Activated T-cell treated with anti-CD3 and anti-CD28 coated beads, Interleukin-2, amount 50 U/mL, for 1 hour (primary cell): Measurements from ENCODE around the gene RABL6.
A peak's percentile ranks its signal among the peaks of the same experiment; 100 is the strongest.
"Not testable (repeated sequence)": the region's sequence is repeated elsewhere in the genome, so short reads cannot be mapped to it uniquely, and the experiment has no call there.

ENCODE experiments used
- DNase-seq: peaks from one replicate; pipeline ENCODE4 v3.0.0-alpha.2; 2020

The RABL6 gene

DNA sequence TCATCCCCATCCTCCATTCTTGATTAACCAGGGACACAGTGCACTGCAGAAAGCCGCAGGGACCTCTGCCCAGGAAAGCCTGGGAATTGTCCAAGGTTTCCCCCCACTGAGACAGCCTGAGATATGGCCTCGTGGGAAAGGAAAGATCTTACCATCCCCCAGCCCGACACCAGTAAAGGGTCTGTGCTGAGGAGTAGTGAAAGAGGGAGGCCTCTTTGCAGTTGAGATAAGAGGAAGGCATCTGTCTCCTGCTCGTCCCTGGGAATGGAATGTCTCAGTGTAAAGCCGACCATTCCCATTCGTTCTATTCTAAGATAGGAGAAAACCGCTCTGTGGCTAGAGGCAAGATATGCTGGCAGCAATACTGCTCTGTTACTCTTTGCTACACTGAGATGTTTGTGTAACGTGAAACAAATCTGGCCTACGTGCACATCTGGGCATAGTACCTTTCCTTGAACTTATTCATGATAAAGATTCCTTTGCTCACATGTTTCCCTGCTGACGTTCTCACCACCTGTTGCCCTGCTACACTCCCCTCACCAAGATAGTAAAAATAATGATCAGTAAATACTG, 10.9 kb upstream of the RABL6 start:
- DNase-seq = not testable (repeated sequence)

DNA sequence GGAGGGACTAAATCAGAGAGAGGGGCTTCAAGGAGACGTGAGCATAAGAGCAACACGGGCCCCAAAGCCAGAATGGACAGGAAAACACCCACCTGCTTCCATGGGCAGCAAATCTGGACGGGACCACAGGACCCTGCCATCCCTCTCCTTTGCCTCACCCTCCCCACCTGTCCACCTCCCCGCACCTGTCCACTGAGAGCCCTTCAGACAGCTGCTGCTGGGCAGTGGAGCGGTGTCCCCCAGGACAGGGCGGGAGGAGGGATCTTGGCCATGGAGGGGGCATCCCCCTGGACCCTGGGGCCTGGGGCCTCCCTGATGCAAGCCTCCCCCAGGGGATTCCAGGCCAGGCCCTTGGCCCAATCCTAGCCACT, 9.1 kb upstream of the RABL6 start:
- DNase-seq = no peak

DNA sequence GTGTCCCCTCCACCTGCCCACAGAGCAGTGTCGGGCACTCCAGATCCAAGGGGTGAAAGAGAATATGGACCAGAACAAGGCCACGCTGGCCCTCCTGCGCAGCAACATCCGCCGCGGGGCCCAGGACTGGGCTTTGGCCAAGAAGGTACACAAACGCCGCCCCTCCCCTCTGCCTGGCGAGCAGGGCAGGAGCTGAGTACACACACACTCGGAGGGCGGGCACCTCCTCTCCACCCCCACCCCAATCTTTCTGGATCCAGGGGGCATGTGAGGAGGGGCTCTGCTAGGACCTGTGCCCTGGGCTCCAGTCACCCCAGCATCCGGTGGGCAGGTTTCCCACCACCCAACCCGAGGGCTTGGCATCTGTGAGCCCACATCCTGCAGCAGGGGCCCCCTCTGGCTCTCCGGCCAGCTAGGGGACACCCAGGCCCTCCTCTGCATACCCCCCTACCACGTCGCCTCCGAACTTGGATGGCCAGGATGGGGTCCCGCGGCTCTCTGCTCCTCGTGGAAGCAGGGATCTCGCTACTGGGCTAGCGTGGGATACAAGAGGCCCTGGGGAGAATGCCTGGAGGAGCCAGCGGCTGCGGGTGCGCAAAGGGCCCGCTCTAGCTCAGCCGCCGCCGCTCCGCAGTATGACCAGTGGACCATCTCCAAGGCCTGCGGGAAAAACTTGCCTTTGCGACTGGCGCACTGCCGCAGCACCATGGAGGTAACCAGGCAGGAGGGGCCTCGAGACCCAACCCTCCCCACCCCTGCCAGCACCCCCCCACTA, 8.5 kb upstream of the RABL6 start:
- no peak for DNase-seq

DNA sequence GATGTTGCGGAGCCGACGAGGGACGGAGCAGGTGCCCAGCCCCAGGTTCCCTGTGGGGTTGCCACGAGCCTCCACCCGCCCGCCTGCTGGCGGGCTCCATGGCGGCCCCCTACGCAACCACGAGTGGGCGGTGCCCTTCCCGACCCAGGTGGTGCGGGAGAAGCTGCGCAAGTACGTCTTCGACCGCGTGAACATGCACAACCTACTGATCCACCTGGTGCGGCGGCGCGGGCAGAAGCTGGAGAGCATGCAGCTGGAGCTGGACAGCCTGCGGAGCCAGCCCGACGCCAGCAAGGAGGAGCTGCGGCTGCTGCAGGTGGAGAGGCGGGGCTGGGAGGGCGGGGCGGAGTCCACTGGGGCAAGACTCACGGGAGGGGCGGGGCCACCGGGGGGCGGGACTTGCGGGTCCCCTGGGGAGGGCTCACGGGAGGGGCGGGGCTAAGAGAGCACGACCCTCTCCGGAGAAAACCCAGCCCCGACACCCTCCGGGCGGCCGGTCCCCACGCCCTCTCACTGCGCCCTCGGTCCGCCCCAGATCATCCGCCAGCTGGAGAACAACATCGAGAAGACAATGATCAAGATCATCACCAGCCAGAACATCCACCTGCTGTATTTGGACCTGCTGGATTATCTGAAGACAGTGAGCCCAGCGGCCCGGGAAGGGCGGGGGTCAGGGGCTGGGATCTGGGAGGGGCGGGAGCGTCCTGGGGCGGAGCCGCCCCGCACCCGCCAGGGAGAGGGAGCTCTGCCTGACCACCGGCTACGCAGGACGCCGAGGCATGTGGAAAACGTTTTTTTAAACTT, 7.7 kb upstream of the RABL6 start:
- peak; percentile 91 for DNase-seq

DNA sequence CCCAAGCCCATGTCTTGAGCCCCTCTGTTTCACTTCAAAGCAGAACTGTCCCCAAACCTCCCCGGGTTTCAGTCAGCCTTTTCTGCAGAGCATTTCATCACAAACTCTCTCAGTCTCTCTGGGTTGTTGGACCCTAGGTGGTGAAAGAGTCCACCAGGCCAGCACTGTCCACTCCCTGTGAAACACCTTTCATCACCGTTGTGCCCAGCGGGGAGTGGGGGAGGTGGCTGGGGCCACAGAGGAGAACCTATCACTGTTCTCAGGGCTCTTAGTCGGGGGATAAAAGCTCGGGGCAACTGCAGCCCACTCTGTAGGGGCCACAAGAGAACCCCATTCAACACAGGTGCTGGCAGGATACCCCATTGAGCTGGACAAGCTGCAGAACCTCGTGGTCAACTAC, 5.4 kb upstream of the RABL6 start:
- DNase-seq = no peak

DNA sequence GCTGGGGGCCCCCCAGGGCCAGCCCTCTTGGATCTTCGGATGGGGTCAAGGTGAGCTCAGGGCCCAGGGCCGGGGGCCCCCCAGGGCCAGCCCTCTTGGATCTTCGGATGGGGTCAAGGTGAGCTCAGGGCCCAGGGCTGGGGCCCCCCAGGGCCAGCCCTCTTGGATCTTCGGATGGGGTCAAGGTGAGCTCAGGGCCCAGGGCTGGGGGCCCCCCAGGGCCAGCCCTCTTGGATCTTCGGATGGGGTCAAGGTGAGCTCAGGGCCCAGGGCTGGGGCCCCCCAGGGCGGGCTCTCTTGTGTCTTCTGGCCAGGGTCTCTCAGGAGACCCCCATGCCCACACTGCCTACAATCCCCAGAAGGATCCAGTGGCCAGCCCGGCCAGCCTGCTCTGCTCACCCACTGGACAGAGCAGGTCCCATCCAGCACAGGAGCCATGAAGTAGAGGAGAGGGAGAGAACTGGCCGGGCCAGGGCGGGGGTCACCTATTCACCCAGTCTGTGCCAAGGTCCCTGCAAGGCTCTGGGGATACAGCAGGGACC, 4.7 kb upstream of the RABL6 start:
- not testable (repeated sequence) for DNase-seq

DNA sequence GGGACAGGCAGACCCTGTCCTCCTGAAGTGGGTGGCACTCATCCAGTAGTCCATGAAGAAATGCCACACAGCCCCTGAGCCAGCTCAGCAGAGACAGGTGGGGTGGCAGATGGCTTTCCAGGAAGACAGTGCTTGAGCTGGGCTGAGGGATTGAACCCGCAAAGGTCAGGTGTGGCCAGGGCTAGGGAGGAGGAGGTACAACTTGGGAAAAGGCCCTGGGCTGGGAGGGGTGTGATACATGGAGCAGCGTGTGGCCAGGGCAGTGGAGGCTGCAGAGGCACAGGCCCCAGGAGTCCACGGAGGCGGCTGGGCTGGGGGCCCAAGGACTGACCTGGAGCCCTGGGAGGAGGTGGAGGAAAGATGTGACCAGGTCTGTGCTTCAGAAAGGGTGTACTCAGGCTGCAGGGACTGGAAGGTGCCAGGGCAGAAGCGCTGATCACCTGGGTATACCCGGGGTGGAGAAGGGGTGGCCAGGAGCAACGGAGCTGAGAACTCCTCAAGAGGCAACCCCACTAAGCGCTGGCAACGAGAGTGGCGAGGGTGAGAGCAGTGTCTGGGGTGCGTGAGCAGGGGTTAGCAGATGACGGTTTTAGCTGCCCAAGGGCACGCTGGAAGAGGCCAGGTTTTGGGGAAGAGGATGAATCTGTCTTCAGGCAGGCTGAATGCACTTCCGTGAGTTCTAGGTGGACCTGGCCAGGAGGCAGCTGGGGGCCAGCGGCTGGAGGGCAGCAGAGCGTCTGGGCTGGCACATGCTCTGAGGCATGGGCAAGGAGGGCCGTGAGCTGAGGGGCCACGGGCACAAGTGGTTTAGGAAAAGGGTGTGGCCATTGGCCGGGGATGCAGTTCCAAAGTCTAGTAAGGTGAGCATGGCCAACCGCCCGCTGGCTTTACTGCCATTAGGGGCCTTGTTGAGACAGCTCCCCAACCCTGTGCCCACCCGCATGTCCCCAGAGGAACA, 3.9 kb upstream of the RABL6 start:
- DNase-seq = no peak

DNA sequence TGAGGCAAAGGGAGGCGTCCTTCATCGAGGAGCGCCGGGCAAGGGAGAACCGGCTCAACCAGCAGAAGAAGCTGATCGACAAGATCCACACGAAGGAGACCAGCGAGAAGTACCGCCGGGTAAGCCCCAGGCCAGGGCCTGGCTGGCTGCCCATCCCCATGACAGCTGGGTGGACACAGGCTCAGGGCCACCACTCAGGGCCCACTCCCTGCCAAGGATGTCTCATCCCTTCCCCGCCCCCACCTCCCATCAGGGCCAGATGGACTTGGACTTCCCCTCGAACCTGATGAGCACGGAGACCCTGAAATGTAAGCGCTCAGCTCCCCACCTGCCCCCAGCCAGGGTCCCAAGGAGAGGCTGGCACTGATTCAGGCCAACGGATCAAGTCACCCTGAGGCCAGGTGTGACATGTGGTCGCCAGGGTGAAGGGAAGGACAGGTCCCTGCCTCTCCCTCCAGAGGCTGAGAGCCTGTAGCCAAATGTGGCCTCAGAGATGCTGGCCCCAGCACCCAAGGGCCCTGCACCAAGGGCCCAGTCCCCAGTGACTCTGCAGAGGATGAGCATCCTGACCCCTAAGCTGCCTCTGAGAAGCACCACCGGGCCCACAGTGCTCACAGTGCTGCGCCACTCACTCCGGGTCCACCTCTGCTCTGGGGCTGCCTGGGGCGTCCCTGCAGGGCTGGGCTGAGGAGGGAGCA, 3.1 kb upstream of the RABL6 start:
- no peak for DNase-seq

DNA sequence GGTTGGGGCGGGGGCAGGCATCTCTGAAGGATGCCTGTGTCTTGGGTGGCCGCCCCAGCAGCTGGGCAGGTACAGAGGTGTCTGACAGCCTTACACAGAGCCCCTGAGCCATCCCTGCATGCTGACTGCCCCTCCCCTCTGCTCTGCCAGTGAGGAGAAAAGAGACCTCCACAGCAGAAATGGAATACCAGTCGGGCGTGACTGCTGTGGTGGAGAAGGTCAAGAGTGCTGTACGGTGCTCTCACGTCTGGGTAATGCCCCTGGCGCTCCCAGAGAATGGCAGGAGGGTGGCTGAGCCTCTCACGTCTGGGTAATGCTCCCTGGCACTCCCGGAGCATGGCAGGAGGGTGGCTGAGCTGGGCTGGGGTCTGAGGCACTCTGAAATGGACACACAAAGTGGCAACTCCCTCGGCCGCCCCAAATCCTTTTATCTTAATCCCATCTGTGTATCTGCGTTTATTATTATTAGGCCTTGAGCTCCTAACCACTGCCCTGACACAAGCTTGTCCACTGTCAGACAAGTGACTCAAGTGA, 2.5 kb upstream of the RABL6 start:
- no peak for DNase-seq

DNA sequence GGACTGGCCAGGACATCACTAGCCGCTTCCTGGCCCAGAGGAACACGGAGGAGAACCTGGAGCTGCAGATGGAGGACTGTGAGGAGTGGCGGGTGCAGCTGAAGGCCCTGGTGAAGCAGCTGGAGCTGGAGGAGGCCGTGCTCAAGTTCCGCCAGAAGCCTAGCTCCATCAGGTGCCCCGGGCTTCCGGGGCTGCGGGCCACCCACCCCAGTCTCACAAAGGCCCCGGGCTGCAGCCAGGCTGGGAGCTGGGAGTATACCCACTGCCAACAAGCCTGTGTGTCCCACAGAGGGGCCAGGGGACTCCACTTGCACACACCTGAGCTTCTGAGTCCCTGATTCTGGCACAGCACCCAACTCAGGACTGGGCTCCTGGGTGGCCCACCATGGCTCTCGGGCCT, 1.7 kb upstream of the RABL6 start:
- DNase-seq = no peak

DNA sequence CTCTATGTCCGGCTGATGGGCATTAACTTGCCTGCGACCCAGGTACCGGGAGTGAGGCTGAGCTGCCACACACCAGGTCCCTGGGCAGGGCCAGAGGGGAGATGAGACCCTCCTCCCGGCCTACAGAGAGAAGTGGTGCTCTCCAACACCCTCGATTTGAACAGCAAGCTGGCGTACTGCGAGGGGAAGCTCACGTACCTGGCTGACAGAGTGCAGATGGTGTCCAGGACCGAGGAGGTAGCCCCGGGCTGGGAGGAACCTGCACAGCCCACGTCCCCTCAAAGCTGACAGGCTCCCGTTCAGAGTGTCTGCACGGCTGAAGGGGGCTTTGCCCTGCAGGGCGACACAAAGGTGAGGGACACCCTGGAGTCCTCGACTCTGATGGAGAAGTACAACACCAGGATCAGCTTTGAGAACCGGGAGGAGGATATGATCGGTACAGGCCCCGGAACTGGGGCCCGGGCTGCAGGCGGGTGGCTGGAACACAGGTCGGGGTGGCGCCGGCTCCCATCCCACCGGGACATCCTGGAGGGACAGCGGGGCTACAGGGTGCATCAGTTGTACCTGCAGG, 1.0 kb upstream of the RABL6 start:
- no peak for DNase-seq

DNA sequence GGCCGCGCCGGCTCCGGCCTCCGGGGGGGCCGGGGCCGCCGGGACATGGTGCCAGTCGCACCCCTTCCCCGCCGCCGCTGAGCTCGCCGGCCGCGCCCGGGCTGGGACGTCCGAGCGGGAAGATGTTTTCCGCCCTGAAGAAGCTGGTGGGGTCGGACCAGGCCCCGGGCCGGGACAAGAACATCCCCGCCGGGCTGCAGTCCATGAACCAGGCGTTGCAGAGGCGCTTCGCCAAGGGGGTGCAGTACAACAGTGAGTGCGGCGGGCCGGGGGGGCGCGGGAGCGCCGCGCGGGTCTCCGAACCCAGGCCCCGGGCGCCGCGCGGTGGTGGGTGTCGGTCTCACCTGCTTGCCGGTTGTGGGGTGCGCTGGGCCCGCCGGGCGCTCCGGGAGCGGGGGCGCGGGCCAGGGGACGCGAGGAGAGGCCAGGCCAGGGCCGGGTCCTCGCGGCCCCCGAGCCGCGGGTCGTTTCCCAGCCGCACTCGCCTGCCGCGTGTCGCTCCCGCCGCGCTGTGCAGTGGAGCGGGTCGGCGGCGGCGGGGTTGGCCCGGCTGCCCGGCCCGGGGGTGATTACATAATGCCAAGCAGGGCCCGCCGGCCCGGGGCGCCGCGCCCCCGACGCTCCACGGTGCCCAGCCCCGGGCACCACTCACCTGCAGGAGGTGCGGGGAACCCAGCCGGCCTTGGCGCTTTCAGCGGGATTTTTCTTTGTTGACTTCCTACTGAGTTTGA, 492 bp downstream of the RABL6 start:
- DNase-seq = peak; percentile 70

DNA sequence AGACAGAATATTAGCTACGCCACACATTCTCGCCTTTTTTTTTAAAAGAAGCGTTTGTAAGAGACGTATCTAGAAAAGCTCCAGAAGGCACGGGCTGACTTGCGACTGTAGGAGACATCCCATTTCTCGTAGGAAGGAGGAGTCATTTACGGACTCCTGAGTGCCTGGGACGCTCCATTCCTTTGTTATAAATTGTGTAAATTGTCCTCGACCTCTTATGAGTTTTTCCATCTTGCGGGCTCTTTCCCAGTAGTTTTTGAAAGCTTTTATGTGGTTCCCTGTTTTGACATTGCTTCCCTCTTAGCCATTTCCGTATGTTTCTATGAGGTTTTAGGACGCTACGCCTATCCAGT, 1.0 kb downstream of the RABL6 start:
- DNase-seq = no peak

DNA sequence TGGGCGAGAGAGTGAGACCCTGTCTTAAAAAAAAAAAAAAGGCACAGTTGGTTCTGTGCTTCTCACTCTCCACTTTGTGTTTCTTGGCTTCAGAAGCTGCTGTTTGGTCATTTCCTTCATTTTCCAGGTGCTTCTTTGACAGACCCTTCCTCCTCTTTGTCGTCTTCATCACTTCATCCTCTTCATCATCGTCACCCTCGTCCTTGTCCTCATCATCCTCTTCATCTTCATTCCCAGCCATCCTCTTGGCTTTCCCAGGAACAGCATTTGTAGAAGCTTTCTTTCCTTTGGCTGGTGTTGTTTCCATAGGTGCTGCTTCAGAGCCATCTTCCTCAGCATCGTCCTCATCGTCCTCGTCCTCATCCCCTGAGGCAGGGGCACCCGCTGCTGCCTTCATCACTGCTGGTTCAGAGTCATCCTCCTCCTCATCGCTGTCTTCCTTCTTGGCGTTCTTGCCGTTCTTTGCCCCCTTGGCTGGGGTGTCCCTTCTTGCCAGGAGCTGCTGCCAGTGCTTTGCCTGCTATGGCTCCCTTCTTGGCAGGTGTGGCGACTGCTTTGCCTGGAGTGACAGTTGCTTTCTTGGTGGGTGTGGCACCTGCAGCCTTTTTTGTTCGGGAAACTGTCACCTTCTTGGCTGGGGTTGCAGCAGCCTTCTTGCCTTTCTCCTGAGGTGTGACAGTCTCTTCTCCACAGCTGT, 7.1 kb downstream of the RABL6 start:
- DNase-seq = no peak

DNA sequence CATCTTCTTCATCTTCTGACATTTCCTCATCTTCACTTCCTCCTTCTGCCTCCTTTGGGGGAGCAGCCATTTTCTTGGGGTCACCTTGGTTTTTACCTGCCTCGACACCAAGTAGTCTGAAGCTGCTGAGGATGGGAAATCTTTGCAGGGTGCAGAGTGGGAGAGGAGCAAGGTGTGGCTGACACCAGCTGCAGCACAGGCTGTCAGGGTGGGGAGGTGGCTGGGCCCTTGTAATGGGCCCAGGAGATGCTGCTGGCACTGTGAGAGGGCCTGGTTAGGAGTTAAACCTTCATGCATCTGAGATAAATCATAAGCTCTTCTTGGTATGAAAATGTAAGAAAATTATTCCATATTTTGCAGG, 7.7 kb downstream of the RABL6 start:
- DNase-seq = no peak

DNA sequence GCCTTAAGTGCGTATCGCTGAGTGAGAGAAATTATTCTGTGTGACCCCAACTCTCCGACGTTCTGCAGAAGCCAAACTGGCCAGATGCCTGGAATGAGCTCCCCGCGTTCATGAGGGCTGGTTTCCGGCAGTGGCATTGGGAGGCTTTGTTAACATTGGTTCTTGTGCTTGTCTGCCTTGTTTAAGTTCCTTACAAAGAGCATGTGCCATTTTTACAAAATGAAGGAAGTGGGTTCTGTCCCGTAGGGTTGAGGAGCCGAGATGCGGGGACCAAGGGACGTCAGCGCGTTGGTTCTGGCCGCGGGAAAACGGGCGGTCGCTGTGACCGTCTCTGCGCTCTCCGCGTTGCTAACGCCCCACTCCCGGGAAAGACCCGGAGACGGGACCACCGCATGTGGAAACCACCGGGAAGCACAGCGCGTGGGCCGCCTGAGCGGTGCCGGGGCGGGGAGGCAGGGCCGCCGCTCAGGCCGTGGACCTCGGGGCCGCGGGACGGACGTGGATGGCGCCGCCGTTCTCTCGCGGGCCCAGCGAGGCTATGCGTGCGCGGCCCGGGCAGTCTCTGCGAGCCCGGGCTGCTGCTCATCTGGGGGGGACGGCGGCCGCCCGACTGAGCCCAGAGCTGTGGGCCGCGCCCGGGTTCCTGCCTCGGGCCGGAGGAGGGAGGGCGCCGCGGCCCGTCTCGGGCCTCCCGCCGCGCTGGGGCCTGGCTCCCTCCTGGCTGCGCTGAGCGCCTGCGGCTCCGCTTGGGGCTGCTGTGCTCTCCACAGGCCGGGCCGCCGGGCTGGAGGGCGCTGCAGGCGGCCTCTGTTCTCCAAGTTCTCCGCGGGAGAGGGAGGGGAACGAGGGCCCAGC, 13.4 kb downstream of the RABL6 start:
- DNase-seq = no peak

DNA sequence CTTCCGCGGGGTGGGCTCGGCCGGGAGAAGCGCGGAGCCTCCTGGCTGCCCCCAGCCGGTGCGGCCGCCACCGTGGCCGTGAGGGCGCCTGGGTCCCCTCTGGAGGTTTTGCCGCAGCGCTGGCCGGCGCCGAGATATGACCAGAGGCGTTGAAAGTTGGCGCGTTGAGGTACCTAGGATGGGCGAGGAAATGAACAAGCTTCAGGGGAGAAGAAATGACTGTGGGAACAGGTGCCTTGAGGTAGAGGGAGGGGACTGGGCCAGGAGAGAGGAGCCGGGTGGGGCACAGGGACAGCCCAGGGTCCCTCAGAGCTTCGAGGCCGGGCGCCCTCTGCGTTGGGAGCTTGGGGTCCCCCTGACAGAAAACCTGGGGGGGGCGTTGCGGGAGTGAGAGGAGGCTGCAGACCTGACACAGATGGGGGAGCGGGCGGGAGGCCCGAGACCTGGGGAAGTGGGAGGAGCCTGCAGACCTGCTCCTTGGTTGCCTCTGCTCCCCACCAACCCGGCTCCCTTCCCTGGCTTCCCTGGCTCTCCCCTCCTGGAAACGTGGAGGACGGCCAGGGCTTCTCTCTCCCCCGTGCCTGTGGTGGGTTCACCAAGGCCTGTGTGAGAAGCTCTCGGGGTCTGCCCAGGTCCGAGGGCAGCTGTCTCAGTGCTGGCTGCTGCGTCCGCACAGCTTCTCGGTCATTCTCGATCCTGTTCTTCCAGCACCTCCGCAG, 14.2 kb downstream of the RABL6 start:
- DNase-seq = no peak
